NCI-H1105 (cell line): Measurements from ENCODE around the gene MAP3K20.
"Not testable (repeated sequence)": the region's sequence is repeated elsewhere in the genome, so short reads cannot be mapped to it uniquely, and the experiment has no call there.

Experiments used
- DNase-seq: peaks from one replicate; lab custom pipeline; 2025; lab: John Stamatoyannopoulos, UW

Gene MAP3K20

DNA sequence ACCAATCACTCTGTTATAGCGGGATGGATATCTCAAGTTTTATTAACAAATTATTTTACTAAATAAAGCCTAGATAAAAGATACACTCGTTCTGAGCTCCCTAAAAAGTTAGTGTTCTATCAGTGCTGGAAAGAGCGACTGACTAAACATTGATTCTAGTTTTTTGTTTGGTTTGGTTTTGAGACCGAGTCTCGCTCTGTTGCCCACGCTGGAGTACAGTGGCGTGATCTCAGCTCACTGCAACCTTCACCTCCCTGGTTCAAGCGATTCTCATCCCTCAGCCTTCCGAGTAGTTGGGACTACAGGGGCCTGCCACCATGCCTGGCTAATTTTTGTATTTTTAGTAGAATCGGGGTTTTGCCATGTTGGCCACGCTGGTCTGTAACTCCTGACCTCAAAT, 205.2 kb downstream of the MAP3K20 start:
- no peak for DNase-seq

GRCh38 chr2:173281898-173282297, 206.3 kb downstream of the MAP3K20 start:
- not testable (repeated sequence) for DNase-seq

DNA sequence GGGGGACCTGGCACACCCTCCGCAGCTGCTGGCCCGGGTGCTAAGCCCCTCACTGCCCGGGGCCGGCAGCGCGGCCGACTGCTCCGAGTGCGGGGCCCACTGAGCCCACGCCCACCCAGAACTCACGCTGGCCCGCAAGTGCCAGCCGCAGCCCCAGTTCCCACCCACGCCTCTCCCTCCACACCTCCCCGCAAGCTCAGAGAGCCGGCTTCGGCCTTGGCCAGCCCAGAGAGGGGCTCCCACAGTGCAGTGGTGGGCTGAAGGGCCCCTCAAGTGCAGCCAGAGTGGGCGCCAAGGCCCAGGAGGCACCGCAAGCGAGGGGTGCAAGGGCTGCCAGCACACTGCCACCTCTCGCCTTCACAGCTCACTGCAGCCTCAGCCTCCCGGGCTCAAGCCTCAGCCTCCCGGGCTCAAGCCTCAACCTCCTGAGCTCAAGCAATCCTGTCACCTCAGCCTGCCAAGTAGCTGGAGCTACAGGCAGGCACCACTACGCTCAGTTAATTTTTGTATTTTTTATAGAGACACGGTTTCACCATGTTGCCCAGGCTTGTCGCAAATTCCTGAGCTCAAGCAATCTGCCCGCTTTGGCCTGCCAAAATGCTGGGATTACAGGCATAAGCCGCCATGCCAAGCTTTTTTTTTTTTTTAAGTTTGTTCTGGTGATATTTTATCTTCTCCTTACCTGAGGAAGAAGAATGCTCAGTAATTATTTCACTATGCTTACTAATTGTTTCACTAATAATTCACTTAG, 207.3 kb downstream of the MAP3K20 start:
- DNase-seq = no peak

GRCh38 chr2:173286153-173286809, 210.6 kb downstream of the MAP3K20 start:
- no peak for DNase-seq

DNA sequence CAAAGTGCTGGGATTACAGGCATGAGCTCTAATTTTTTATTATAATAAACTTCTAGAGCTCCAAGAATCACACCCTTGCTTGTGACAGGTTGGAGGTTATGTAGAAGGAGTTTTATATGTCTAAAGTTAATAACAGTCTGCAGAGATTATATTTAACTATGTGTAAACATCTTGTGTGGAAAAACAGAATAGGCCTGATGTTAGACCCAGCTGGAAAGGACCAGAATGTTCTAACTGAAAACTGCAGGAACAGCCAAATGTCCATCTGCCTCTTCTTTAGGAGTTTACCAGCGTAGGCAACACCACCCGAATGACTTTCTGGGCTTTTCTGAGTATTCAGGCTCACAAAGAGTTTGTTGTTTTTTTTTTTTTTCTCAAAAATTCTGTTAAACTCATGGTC, 211.9 kb downstream of the MAP3K20 start:
- DNase-seq = no peak

- DNase-seq = no peak
These were observed 212.9 kb downstream of the MAP3K20 start for GRCh38 chr2:173288561-173288960.

DNA sequence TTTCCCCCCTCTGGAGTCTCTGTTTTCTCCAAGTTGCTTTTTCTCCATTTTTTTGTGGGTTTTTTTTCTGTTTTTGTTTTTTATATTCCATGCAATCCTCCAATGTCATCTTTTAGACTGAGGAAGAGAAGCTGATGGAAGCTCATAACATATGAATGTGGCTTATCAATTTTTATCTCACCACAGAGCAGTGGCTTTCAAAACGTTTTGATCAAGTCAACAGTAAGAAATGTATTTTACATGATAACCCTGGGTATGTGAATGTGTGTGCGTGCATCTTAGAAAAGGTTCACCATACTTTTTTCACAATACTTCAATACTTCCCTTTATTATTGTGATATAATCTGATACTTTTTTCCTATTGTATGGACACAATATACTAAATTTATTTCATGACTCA, 214.4 kb downstream of the MAP3K20 start:
- no peak for DNase-seq

GRCh38 chr2:173290518-173290917, 214.9 kb downstream of the MAP3K20 start:
- DNase-seq = no peak

GRCh38 chr2:173291412-173291811, 215.8 kb downstream of the MAP3K20 start:
- no peak for DNase-seq

GRCh38 chr2:173296235-173296634, 220.6 kb downstream of the MAP3K20 start:
- DNase-seq = no peak

DNA sequence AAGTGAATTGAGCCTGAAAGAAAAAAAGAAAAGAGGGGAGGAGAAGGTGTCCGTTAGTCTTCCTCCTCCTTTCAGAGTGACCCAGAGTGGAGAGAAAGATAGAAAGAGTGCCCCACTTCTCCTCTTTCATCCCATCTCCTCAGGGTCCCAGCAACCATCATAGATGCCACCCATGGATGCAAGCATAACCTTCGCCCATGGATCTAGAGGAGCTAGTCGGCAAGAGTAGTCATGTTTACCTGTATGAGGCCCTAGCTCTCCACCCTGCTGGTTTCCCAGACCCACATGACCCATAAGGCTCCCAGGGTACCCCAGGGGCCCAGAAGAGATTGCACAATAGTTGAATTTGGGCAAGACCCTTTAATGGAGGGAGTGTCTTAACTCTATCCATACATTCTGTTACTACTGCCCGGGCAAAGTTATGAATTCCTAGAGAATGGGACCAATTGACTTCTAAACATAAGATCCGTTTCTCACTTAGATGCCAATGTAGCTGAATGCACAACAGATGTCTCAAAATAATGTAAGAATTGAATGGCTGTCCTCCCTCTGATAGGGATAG, 223.0 kb downstream of the MAP3K20 start:
- DNase-seq = no peak

DNA sequence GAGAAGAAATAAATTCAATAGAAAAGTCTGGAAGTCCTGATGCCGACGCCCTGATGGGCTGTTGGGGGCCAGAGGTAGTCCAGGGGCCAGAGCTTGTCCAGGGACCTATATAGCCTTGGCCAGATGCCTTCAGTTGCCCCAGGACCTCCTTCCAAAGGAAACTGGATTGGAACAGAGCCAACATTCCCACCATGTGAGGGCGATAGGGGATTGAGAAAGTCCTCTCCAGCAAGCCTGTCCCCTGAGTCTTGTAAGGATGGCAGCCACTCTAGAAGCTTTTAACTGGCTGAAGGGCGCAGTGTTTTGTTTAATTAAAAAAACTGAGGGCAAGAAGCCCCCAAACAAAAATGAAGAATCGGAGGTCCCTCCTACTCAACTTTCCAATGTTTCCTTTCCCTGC, 224.1 kb downstream of the MAP3K20 start:
- DNase-seq = no peak

DNA sequence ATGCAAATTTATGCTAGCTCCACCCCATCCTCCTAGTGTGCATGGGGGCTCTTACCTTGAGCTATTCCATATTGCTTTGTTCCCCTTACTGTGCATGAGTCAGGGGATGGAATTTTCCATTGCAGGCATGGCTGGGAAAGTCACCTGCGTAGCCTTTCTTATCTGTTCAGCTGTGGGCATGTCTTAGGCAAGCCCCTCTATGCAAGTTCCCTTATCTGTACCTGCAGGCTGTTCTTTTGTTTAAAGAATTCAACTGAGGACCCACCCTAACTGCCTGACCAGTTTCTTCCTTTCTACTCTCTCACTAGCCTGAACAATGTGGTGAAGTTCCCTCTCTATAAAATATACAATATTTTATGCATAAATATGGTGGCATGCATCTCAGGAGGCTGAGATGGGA, 224.8 kb downstream of the MAP3K20 start:
- no peak for DNase-seq

DNA sequence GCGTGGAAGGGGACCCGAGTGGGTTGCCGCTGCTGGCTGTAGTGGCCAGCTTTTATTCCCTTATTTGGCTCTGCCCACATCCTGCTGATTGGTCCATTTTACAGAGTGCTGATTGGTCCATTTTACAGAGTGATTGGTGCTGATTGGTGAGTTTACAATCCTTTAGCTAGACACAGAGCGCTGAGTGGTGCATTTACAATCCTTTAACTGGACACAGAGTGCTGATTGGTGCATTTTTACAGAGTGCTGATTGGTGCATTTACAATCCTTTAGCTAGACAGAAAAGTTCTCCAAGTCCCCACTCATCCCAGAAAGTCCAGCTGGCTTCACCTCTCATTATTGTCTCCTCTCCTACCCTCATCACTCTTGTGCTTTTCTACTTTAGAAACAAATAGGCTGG, 225.9 kb downstream of the MAP3K20 start:
- DNase-seq = not testable (repeated sequence)

DNA sequence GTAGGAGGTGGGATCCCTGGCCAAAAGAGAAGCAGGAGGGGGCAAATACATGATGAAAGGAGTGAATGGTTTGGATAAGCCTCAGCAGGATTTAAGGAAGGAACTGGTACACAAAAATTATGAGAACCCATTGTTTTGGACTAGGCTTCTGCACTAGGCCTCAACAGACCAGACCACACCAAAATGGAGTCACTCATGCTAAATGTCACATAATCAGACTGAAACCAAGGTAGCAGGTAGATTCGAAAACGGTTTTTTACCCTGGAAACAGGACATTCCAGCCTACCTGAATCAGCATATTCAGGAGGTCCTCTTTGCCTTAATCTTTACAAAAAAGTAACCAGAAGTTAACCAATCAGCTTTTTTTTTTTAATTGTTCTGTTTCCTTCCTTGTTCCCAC, 229.7 kb downstream of the MAP3K20 start:
- DNase-seq = no peak

DNA sequence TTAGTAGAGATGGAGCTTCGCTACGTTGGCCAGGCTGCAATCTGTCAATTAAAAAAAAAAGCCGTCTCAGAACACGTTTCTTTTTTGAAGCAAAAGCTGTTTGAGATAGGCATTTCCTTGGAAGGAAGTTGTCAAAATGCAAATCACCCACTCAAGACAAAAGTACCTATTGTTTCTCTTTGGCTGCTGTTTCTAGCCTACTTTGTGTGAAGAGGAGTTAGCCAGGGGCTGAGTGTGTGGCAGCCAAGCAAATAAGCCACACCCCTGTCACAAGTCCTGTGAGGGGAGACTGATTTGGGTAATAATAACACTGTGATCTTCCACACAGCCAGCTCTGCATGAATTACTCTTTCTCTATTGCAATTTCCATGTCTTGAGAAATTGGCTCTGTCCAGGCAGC, 231.6 kb downstream of the MAP3K20 start:
- DNase-seq = no peak

DNA sequence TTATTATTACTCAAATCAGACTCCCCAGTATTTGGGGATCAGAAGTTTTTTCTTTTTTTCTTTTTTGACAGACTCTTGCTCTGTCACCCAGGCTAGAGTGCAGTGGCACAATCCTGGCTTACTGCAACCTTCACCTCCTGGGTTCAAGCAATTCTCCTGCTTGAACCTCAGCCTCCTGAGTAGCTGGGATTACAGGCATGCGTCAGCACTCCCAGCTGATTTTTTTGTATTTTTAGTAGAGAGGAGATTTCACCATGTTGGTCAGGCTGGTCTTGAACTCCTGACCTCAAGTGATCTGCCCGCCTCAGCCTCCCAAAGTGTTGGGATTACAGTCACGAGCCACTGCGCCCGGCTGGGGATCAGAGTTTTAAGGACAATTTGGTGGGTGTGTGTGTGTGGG, 233.7 kb downstream of the MAP3K20 start:
- DNase-seq = not testable (repeated sequence)

DNA sequence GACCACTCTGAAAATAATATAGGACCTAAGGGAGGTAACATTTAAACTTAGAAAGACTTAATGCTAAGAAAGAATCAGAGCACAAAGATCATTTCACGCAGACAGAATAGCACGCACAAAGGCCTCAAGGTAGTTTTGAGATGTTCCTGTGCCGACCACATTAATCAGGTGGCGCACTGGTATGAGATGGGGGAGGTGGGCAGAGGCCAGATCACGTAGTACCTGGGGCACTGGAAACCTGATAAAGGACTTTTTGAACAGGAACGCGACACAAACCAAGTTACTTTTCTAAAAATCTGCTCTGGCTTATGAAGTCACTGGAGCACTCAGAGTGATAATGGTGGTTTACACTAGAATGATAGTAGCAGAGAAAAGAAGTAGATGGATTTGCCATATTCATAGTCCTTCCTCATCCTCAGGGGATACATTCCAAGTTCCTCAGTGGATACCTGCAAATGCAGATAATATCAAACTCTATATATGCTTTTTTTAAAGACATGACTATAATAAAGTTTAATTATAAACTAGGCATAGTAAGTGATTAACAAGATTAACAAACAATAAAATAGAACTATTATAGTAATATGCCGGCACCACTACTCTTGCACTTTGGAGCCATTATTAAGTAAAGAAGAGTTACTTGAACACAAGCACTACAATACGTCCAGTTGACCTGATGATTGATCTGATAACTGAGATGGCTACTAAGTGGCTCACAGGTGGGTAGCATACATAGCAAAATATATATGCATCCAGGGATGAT, 236.4 kb downstream of the MAP3K20 start:
- no peak for DNase-seq
